HG02759 (cell line): ENCODE measurements around the gene GABBR2.

Experiments
- ATAC-seq: cut with Tn5 transposase; IDR thresholded peaks from one replicate; pipeline ENCODE4 v1.9.1; 2021; ENCODE audit warnings: mild to moderate bottlenecking, moderate library complexity; ENCODE audit not compliant: unreplicated experiment

The GABBR2 gene

DNA sequence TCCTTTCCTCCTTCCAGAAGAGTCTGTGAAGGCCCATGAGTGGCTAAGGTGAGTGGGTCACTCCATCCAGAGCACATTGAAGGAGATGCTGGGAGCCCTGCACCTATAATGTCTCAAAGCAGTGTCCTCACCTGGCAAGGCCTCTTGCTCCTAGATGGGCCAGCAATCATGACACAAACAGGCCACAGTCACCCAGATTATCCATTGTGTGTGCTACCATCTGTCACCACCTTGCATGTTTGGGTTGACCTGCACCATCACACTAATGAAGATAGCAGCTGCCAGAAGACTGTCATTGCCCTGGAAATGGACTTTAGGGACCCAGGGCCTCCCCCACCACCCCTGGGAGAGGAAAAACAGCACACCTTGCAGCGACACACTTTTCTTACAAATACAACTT lies 69.6 kb downstream of the GABBR2 start:
- ATAC-seq = no peak

DNA sequence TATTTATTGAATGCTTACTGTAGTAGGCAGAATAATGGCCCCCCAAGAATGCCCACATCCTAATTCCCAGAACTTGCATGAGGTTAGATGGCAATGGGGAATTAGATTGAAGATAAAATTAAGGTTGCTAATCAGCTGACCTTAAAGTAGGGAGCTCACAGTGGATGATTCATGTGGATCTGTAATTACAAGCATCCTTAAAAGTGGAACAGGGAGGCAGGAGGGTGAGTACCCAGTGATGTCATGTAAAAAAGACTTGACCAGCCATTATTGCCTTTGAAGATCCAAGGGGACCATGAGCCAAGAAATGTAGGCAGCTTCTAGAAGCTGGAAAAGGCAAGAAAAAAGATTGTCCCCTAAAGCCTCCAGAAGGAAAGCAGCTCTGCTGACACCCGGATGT lies 71.4 kb downstream of the GABBR2 start:
- no peak for ATAC-seq

DNA sequence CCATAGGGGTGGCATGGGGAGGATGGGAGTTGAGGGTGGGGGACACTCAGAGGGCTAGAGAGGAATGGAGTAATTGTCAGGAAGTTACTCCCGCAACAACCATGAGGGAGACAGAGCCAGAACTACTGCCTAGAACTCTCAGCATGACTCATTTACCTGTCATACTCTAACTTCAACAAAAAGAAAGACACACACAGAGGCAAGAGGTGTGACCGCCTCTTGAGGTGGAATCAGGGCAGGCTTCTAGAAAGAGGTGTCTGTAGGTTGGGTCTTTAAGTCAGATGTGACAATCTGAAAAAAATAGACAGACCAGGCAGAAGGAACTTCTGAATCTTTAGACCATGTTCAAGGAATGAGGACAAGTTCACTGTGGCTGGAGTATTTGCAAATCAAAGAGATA lies 73.4 kb downstream of the GABBR2 start:
- no peak for ATAC-seq

DNA sequence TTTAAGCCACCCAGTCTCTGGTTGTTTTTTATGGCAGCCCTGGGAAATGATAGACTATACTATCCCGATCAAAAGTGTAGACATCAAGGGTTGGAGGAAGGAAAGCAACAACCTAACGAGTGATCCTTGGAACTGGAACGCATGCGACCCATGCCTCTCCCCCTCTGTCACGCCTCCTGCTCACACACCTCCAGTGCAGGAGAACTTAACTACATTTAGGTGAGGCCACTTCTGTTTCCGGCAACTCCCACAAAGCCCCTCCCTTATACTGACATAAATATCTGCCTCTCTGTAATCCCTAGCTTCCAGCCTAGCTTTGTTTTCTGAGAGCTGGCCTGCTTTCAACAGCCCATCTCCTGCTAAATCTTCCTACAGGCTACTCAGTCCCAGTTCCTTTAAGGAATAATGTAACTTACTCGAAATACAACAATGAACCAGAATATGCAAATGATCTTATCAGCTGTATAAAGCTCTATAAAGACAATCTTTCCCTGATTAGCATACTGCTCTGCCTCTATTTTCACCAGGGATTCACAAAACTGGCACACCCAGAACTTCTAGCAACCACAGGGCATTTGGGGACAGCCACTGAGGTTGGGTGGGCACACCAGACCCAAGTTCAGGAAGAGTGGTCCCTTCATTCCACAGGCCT lies 73.9 kb downstream of the GABBR2 start:
- no peak for ATAC-seq

DNA sequence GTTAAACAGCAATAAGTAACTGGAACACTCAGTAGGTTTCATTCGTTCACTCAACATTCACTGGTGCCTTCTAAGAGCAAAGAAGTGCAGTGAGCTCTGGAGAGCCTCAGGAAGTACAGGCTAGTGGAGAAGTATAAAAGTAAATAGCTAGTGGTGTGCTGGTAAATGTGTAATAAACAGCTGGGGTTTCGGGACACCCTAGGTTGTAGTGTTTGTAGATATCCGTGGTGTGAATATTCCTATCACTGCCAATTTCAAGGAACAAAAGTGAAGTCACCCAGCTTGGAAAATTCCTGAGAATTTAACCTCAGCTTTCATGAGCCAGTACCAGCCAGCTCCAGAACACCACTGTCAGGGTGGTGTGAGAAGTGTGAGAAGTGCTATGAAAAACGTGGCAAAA lies 75.9 kb downstream of the GABBR2 start:
- no peak for ATAC-seq

DNA sequence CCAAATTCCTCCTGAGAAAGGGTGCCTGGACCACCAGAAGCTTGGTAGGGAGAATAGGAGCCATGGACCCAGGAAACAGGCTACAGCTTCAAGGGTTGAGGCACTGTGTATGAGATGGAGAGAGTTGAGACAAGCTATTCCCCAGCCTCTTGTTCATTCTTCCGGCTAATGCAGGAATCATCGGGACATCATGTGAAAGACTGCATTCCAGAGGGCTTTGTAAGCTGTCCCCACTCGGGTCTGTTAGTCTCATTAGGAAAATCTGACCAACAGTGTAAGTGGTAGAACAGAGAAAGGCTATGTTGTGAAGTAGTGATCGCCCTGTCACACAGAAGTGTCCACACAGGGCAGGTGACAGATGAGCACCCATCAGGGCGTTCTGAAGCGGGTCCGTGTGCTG lies 81.4 kb downstream of the GABBR2 start:
- ATAC-seq = no peak

DNA sequence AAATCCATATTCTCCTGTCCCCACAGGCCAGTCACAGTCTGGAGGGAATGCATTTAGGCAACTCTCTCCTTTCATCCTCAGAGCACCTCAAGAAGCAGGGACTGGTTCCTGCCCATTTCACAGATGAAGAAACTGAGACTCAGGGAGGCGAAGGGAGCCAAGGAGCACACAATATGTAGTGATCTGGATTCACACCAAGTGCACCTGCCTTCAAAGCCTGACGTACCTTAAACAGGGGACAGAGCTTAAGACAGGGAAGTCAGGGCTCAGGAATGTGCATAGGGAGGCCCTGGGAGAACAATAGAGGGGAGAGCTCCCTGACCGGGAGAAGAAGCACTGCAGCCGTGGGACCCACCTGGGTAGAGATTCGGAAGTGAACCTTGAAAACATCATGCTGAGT lies 83.0 kb downstream of the GABBR2 start:
- no peak for ATAC-seq

DNA sequence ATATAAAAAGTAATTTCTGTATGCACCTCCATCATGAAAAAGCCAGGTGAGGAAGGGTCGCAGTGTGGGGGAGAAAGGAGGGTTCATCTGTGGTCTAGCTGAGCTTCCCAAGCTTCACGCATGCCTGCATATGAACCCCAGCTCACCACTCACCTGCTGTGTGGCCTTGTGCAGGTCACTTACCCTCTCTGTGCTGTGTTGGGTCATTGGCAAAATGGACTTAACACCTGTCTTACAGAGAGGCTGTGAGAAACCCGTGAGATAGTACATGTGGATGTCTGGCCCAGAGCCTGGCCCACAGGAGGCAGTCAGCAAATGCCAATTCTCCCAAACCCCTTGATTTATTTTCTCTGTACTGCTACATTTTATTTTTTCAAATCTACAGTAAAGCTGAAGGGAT lies 88.9 kb downstream of the GABBR2 start:
- no peak for ATAC-seq

DNA sequence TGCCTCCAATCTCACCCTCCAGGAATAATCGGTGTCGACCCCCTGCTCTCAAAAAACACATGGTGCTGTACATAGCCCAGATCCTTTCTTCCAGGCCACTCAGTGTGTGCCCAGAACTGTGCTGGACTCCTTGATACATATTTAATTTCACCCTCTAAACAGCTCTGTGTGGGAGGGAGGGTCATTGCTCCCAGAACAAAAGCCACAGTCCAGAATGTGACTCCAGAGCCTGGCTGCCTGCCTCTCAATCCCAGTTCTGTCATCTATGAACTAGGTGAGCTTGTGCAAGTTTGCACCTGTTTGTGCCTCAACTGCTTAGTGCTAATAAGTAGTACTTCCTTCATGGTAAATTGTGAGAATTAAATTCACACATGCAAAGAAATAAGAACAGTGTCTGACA lies 93.1 kb downstream of the GABBR2 start:
- no peak for ATAC-seq

DNA sequence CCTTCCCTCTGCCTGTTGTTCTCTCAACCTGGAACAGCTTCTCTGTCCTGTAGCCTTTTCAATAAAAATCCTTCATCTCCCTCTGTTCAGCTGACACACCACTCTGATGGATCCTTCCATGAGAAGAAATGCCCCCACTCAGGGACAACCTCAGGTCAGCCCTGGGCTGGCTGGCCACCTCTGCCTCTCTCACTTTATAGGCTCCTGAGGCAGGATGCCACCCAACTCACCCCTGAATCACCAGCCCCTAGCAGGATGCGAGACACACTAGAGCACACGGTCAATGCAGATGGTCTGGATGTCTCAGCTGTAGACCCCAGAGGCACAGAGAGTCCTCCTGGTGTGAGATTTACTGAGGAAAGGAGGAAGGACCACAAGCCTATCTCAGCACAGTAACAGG lies 93.8 kb downstream of the GABBR2 start:
- no peak for ATAC-seq

DNA sequence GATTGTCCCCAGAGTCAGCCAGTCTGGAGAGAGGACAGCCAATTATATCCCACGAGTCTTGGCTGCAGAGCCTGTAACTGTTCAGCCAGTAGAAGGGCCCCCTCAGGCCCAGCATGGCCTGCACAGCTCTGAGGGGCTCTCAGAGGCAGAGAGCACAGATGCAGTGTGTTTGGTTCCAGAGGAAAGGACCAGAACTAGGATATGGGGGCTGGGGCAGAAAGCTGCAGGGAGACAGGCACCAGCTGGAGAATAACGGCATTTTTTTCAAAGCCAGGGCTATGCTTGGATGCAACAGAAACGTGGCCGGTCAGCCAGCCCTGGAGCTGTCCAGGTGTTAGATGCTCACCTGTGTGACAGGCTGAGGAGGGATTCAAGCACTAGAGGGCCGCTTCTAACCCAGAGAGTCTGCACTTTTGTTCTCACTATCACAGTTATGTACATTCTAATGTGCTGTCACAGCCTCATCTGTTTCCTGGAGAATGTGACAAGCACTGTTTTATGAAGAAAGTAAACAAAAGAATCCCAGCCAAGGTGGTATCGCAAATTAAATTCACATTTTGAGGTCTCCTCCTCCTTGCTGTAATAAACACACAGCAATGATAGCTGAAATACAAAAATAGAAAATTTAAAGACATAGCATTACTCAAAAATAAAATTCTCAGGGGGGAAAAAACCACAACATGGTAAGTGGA lies 96.5 kb downstream of the GABBR2 start:
- ATAC-seq = no peak

DNA sequence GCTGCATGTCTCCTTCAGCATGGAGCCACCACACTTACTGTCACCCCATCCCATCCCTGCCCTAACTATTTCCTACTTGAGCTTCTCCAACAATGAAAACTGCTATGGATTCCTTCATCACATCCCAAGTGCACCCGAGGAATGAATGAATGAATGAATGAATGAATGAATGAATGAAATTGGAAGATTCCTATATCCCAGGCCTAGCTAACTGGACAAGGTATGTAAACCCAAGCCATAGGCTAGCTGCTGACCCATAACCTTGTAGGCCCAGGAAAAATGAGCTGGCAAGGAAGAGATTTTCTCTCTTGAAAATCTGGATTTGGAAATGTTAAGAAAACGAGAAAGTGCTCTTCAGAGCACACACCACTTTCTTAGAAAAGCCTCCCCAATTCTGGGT lies 97.4 kb downstream of the GABBR2 start:
- no peak for ATAC-seq

DNA sequence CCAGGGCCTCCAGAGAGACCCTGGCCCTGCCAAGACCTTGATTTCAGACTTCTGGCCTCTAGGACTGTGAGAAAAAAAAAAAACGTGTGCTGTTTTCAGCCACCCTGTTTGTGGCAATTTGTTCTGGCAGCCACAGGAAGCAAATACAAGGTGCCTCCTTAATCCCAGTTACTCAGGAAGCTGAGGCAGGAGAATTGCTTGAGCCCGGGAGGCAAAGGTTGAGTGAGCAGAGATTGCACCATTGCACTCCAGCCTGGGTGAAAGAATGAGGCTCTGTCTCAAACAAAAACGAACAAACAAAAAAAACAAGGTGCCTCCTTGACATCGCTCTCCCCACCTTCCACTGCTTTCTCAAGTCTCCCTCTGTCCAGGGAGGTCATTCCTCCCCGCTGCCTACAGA lies 98.0 kb downstream of the GABBR2 start:
- no peak for ATAC-seq

DNA sequence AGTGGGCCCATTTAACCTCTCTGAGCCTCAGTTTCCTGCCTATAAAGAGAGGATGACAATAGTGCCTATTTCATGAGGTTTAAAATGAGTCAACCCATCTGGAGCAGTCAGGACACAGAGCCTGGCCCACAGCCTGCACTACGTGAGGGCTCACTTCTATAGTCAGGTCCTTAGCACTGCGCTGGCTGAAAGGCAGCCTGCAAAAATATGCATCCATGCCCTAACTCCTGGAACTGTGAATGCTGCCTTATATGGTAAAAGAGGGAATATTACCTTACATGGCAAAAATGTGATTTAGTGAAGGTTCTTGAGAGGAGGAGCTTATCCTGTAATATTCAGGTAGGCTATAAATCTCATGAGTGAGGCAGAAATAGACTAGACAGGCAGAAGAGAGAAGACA lies 98.5 kb downstream of the GABBR2 start:
- no peak for ATAC-seq

DNA sequence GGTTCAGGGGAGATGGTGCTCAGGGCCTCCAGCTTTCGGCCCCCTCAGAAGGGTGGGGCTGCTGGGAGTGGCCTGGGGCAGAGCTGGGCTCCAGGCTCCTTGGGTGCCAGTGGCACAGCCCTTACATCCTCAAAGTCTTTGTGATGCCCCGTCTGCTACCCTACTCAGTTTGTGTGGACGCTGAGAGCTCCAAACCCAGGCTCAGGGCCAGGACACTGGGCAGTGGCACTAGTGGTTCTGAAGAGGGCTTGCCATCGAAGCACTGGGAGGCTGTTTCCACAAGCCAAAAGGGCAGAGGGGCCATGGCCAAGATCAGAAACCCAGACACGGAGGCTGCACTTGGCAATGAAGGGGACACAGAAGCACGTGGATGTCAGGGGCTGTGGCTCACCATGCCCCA lies 99.1 kb downstream of the GABBR2 start:
- no peak for ATAC-seq

DNA sequence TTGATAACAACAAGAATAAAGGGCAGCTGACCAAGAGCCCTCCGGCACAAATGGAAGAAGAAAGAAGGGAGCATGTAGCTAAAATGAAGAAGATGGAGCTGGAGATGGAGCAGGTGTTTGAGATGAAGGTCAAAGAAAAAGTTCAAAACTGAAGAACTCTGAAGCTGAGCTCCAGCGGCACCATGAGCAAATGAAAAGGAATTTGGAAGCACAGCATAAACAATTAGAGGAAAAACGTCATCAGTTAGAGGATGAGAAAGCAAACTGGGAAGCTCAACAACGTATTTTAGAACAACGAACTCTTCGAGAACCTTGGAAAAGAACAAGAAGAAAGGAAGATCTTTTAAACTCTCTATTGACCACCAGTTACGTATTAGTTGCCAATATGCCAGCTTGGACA lies 100.9 kb downstream of the GABBR2 start:
- ATAC-seq = no peak

DNA sequence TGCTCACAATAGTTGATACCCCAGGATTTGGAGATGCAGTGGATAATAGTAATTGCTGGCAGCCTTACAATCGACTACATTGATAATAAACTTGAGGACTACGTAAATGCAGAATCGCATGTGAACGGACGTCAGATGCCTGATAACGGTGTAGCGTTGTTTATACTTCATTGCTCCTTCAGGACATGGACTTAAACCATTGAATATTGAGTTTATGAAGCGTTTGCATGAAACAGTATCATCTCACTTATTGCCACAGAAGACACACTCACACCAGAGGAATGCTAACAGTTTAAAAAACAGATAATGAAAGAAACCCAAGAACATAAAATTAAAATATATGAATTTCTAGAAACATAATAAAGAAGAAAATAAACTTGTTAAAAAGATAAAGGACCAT lies 101.6 kb downstream of the GABBR2 start:
- ATAC-seq = no peak

DNA sequence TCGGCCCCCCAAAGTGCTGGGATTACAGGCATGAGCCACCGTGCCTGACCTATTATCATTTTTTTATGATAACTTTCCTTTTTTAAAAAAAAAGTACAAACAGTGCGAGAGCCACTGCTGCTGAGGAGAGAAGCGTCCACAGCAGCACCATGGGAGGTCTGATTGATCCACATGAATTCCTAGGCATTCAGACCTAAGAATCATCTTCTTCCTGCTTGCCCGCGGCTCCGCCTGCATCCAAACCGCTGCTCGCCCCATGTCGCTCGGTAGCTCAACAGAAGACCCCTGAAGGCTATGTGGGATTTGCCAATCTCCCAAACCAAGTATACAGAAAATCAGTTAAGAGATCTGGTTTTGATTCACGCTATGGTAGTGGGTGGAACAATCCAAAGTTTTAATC lies 102.0 kb downstream of the GABBR2 start:
- no peak for ATAC-seq

DNA sequence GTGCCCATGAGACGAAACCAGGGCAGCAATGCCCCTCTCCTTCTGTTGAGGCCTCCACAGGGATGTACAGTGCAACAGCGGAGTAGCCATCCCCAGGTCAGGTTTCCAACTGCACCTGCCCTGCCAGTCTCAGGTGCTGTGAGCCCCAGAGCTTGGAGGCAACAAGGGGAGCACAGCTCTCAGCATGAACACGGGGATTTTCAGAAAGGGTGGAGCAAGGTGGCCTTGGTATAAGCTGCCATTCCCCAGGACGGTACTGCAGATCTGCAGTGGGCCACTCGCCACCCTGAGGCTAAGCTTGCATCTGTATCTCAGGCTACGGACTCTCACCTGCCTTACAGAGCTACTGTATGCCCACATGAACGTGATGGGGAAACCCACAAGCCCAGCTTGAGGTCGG lies 103.6 kb downstream of the GABBR2 start:
- no peak for ATAC-seq

DNA sequence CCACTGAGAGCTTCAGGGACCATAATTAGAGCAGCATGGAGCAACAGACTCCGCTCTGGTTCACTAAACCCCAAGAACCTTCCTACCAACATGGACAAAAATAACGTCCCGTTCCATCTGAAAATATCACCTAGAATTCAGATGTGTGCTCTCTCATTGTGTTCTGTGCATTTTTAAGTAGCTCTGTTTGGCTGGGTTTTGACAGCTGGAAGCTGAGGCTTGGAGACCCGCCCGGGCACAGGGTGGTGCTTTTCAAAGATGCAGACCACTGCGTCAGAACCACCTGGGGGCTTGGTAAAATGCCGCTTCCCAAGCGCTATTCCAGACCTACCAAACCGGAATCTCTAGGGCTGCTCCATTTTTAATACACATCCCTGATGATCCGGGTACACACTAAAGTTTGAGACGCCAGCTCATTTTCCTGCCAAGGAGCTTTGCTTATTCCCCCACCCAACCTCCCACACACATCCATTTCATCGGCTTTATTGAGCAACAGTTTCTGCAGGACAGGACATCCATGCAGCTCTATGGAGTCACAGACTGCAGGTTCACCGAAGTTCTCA lies 104.8 kb downstream of the GABBR2 start:
- no peak for ATAC-seq

DNA sequence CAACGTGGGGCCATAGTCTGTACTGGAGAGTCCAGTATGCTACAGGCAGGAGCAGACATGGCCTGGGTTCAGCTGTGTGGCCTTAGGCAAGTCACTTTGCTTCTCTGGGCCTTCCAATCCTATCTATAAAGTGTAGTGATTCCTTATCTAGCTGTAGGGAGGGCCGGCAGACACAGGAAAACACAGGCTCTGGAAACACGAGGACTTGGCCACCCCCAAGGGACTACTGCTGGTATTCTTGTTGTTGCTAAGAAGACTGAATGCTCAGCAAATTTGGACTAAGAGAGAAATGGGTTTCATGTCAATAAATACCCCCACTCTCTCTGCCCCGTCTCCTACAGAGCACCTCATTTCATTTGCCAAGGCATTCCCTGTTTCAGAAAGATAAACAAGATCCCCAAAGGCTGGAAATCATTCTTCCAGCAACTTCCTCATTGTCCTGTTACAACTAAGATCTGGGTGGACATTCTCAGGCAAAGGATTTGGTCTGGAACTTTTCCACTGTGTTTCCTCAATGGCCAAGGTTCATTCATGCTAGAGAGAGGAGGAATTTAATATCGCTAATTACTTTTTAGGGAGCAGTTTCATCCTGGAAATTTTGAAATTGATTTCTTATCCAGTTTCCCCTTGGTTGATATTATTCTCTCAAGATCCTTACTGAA lies 105.8 kb downstream of the GABBR2 start:
- no peak for ATAC-seq

DNA sequence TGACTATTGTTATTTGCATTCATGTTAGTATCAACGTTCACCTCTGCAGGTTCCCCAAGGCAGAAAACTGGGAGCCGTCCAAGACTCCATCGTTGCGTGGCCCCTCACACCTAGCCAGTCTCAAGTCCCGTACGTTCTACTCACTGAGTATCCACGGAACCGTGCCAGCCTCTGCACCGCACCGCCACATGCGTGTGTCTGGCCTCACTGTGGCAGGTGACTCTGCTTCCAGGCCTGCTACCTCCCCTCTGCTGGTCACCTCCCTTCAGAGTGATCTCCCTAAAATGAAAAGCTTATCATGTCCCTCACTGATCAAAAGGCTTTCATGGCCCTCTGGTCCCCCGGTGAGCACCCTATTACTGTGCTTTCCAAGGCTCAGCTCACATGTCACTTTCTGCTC lies 108.1 kb downstream of the GABBR2 start:
- no peak for ATAC-seq
